RPMI8226 (cell line): Measurements from ENCODE around the gene CACNA1F.

Experiments
- DNase-seq: peaks from one replicate; pipeline ENCODE4 v3.0.0-alpha.2; 2015

Gene CACNA1F

DNA sequence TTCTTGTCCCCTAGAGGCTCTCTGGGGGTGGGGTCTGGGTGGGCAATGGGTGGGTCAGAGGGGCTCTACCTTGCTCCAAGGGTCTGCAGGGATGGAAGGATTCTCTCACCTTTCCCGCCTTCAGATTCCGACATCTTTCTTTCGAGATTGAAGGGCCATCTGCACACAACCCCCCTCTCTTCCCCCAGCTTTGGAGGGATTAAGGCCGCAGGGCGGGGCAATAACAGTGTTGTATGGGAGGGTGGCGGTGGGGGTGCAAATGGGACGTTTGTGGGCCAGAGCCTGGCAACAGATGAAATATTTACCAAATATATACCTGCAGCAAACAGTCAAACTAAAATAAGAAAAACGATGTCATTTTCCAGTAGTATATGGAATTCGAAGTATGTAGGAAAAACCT lies at the start of gene CACNA1F:
TSS of gene CACNA1F (minus strand) at position 165 of the 400 bp plus-strand sequence. CDS start at position 134, 31 bp downstream.
- DNase-seq = no peak

DNA sequence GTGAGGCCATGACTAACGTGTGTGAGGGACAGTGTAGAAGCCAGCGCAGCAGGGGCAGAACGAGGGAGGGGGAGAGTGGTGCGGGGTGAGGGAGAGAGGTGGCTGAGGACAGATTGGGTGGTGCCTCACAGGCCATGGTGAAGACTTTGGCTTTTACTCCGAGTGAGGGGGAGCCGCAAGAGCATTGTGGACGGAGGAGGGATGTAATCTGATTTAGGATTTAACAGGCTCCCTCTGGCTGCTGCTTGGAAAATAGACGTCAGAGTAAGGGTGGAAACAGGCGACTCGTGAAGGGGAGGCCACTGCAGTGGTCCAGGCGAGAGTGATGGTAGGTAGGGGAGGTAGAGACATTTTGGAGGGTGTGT lies 49.5 kb upstream of the CACNA1F start:
- DNase-seq = no peak

DNA sequence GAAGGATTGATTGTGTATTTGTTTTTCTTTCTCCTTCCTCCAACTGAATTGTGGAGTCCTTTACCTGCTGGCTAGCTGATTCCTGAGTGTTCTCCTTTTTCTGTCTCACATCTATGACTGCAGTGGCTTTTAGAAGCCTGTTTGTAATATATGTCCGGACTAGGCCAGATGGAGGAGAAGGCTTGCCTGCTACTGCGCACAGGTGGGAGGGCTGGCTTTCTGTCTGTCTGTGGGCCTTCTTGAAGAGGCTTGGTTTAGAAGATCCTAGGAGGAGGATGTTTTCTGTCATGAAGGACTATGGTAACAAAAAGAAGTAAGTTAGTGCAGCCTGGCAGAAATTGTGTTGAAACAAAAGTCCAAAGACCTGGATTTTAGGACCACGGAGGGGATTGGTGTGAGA lies 44.9 kb upstream of the CACNA1F start:
- DNase-seq = no peak

DNA sequence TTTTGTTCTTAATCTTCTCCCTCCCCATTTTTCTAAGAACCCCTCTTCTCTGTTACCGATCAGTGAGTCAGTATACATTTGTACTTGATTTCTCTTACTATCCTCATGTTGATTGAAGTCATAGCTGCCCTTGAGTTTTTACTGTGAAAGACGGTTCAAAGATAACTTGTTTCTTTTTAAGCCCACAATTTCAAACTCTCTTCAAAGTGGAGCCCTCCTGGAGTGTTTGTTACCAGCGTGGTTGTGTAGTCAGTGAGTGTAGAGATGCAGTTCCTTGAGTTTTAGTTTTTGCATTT lies 44.3 kb upstream of the CACNA1F start:
- DNase-seq = no peak

DNA sequence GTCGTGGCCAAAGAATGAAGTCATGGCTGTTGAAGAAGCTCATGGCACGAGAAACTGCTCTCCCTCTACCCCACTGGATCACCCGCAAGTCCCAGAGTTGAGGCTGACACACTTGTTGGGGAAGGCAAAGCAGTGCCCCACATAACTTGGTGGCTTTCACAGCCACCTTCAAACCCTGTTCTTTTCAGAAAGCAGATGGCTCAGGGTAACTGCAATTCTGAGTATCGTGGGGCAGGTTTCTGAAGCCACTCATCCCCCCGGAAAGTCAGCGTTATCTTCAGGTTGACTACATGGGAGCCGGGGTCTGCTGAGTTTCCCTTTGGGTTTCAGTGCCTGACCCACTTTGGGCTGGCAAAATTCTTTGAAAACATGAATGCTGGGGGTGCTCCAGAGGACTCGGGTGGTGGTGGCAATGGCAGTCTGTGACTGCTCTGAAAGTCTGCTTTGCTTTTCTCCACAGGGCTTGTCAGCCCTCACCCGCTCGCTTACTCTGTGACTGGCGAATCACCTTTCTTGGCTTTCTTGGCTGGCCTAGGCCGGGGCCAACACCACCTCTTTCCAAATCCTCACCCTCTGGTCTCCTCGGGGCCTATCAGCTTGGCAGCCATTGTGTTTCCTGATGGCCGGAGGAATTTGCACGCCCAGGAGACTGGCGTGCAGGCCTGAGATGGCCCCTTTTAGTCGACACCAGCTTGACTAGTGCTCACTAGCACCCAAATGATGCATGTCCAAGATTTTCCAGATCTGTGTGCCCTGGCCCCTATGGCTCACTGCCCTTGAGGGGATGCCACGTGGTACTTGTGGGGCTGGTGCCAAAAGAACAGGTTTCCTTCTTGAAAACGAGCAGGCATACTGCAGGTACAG lies 43.8 kb upstream of the CACNA1F start:
- DNase-seq = no peak

DNA sequence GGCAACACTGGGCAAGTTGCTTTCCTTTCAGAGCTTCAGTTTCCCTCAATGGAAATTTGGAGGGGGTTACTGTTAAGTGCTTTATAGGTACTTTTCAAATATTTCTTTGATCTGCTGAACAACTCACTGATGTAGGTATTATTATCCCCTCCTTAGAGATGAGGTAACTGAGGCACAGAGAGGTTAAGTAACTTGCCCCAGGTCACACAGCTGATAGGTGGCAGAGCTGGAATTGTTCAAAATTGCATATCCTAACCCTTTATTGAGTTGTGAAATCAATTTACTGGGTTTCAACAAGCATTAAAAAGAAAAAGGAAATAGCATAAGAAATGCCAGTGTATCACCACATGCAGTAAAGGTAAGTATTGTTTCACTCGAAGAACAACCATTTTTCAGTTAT lies 43.1 kb upstream of the CACNA1F start:
- DNase-seq = no peak

DNA sequence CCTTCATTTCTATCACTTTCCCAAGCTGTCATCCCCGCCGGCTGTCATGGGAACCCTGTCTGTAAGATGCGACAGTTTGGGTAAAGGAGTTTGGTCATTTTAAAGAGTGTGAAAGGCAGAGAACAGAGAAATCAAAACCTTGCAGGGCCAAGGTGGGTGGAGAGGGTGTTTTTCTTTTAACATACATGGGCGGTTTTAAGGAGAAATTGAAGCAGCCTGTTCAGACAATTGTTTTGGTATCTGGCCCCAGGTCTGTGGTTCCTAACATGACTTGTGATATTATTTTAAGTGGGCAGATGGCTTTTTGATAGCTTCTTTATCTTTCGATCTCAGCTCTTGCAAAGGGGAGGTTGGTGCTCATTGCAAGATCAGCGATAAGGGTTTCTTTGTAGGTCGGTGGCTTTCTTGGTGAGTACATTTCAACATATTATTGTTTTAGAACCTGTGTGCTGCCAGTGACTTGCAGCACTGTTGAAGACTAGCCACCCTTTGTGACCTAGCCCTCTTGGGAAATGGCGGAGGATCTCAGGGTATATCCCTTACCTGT lies 40.1 kb upstream of the CACNA1F start:
- DNase-seq = no peak

DNA sequence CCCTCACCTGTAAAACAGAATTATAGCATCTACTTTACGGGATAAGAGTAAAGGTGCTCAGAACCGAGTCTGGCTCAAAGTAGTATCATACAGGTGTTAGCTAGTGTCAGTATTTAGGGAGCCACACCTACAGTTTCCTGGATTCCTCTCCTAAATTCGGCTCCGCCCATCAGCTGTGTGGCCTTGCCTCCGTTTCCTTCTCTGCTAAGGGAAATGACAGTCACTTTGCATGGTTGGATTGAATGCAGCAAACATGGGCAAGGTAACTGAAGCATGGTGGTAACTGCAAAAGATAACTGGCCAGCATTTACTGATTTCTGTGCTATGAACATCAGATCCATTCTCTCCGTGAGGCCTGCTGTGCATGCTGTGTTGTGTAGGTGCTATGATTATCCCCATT lies 39.3 kb upstream of the CACNA1F start:
- no peak for DNase-seq

DNA sequence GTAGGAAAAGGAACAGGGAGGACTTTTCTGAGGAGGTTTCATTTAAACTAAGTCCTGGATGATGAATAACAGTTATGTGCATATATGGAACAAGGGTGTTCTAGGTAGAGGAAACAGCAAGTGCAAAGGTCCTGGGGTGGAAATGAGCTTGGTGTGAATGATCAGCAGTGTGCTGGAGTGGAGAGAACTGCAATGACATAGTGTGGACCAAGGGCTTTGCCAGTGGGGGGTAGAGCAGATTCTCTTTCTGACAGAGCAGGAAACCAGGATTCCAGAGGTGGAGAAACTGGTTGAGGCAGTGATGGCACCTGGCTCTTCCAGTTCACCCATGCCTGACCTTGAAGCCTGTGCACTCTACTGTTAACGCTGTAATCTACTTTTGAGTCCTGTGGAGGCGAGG lies 38.2 kb upstream of the CACNA1F start:
- DNase-seq = no peak

DNA sequence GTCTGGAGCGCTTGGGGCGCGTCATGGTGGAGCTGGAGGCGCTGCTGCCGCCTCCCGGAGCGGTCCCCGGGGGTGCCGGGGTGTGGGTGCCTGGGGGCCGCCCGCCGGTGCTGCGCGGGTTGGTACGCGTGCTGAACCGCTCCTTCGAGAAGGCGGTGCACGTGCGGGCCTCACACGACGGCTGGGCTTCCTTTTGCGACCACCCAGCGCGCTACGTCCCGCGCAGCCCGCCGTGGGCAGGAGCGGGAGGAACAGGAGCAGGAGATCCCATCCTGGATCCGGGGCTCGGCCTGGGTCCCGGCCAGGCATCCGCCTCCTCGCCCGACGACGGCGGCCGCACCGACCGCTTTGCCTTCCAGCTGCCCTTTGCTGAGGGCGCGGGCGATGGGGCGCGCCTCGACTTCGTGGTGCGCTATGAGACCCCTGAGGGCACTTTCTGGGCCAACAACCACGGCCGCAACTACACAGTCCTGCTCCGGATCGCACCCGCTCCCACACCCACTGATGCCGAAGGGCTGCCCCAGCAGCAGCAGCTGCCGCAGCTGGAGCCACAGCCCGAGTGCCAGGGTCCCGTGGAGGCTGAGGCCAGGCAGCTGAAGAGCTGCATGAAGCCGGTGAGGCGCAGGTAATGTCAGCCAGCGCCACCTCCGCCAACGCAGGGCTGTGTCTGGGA lies 37.2 kb upstream of the CACNA1F start:
- DNase-seq = no peak

DNA sequence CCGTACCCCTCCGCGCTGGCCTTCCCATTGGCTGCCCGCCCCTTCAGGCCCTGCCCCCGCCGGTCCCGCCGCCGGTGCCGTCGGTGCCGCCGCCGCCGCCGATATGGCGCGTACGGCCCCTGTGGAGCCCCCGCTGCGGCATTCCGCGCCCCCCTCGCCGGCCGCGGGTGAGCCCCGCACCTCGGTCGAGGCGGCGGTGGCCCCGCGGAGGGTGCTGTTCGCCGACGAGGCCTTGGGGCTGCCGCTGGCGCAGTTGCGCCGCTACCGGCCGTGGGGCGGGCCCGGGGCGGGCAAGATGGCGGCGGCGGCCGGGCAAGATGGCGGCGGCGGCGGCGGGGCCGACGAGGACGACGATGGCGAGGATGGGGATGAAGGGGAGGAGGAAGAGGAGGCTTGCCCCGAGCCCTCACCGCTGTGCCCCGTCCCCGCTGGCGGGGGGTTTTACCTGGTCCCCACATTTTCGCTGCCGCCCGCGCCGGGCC lies 36.7 kb upstream of the CACNA1F start, which contains the start of gene PPP1R3F:
TSS of gene PPP1R3F (plus strand) at position 27 of the 482 bp plus-strand sequence. CDS start at position 104, 77 bp downstream.
- DNase-seq = no peak

DNA sequence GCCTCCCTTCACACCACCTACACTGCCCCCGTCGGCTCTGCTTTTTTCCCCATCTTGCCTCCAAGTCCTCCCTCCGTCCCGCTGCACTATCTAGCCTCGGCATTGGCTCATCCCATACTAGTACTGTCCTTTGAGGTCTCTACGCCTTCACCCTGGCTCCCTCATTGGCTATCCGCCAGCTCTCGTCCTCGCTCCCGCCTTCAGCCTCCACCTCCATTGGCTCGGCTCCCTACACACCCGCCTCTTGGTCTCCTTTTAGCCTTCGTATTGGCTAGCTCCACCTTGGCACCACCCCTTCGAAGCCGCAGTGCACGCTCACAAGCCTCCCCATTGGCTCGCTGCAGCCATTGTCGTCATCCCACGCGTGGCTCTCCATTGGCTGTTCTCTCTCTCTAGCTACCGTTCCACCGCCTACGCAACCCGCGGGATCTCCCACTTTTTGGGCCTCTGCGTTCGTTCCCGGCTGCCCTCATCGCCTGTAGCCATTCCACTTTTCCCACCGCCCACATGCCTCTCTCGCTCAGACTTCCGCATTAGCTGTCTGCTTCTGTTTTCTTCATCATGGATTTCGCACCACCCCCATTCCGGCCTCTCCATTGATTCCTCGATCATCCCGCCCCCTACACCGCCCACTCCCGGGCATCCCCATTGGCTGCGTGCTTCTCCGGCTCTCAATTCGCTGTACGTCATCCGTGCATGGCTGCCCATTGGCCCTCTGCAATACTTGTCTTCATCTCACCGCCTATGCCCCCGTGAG lies 36.0 kb upstream of the CACNA1F start:
- peak; percentile 98 for DNase-seq

DNA sequence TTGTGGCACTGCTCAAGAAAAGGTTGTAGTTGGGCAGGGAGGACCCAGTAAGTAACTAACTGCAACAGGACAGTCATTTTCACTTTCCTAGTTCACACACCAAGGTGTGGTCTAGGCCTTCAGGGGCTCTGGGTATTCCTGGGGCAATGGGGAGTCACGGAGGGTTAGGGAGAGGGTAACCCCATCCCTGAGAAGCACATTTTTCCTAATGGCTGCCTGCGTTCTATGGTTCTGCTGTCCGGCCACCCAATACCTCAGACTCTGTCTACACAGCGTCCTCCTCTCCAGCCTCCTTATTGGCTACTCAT lies 35.5 kb upstream of the CACNA1F start:
- DNase-seq = no peak

DNA sequence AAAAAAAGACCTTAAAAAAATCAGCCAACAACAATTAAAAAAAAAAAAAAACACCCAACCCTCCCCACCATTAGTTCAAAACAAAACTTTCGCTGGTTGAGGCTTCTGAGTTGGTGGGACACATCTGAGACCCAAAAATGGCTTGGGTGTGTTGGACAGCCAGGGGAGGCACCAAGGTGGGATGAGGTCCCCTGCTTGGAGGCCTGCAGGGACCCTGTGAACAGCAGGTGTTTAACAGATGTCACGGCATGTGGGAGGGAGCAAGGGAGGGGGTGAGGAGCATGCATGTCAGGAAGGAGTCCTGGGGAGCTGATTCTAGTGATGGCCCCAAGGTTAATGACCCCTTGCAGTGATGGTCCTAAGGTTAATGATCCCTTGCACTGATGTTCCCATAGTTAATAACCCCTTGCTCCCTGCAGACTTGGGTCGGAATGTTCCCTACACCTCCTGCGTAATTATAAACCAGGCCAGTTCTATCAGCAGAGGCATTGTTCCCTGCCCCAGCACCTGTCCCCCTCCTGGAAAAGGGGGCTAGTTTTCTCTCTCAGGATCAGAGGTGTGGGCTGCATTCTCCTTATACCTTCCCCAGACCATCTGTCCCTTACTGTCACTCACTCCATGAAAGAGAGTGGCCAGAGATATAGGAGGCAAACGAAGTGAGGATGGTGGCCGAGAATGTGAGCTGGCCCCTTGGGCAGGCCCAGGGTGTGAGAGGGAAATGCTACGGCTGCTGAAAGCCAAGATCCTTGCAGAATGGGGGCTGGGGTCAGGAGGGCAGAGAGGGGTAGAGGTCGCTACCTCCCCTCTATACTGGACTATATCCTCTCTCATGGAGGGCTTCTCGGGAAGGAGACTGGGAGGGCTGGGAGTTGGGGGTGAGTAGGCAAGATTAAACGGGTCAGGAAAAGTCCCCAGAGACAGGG lies 33.6 kb upstream of the CACNA1F start:
- DNase-seq = no peak

DNA sequence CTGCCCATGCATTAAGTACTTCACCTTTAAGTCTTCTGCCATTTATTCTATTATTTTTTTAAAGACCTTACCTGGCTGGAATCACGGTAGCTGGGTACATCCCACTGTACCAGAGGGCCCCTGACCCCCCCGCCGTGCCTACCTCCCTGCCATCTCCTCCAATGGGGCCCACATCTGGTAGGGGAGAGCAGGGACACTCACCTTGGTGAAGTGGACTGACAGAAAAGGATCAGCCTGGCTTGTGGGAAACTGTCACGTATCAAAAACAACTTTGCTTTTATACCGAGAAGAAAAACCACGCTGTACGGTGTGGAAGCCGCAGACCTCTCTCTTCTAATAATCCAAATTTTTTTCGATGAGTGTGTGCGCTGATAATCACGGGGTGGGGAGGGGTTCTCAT lies 31.3 kb upstream of the CACNA1F start, which contains the start of gene FOXP3:
TSS of gene FOXP3 (minus strand) at position 251 of the 400 bp plus-strand sequence. CDS start 6,205 bp downstream, outside the sequence.
- DNase-seq = no peak

DNA sequence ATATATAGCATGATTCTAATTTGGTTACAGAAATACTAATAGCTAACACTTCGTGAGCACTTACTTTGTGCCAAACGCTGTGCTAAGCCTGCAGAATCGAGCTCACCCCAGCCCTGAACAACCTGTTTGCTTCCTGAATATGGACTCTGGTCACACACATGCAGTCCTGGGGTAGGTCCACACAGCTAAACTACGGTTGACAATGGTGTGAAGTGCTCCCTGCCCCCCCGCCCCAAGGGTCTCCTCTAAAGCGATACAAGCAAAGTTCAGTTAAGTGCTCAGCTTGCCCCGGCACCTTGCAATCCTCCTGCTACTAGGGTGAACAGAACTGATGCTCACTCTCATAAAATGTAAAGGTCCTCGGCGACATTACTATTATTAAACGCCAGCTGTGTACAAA lies 30.5 kb upstream of the CACNA1F start:
- no peak for DNase-seq

DNA sequence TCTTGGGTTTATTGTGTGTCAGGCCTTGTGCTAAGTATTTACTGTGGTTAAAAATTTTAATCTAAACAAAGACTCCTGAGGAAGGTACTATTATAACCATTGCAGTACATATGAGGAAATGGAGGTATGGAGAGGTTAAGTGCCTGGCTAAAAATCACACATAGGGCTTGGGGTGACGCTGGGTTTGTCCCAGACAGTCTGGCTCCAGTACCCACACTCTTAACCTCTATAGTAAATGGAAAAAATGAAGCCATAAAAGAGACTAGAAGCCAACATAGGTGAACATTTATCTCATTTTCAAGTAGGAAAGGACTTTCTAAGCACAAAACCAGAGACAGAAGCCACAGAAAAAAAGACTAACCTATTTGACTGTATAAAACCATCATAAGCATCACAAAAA lies 29.5 kb upstream of the CACNA1F start:
- no peak for DNase-seq

DNA sequence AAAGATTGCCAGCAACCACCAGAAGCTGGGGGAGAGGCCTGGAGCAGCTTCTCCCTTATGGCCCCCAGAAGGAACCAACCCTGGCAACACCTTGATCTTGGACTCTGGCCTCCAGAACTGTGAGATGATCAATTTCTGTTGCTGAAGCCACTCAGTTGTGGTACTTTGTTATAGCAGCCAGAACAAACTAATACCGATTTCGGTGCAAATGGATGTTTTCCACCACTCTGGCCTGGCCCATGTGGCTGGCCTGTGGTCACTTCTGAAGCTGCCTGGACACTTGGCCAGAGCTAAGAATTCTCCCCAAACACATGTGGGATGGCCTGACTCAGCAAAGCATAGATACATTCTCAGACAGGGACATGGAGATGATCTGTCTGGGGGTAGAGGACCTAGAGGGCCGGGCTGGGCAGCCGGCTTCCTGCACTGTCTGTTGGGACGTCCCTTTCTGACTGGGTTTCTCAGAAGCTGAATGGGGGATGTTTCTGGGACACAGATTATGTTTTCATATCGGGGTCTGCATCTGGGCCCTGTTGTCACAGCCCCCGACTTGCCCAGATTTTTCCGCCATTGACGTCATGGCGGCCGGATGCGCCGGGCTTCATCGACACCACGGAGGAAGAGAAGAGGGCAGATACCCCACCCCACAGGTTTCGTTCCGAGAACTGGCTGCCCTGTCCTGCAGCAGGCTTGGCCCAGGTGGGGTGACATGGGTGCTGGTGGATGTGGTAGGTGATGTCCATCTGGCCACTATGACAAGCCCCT lies 27.3 kb upstream of the CACNA1F start:
- DNase-seq = no peak

DNA sequence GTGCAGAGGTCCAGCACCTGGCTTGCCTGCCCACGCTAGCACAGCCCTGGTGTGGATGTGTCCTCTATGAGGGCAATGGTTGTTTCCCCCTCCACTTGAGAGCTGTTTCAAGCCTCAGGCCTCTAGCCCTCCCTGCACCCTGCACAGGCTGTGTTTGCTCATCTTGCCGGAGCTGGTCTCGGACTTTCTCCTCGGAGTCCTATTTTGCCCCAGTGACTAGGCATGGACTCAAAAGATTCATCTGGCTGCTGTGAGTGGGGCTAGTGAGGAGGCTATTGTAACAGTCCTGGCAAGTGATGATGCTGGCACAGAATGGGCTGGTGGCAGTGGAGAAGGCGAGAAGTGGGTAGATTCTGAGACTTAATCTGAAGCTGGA lies 25.6 kb upstream of the CACNA1F start:
- no peak for DNase-seq

DNA sequence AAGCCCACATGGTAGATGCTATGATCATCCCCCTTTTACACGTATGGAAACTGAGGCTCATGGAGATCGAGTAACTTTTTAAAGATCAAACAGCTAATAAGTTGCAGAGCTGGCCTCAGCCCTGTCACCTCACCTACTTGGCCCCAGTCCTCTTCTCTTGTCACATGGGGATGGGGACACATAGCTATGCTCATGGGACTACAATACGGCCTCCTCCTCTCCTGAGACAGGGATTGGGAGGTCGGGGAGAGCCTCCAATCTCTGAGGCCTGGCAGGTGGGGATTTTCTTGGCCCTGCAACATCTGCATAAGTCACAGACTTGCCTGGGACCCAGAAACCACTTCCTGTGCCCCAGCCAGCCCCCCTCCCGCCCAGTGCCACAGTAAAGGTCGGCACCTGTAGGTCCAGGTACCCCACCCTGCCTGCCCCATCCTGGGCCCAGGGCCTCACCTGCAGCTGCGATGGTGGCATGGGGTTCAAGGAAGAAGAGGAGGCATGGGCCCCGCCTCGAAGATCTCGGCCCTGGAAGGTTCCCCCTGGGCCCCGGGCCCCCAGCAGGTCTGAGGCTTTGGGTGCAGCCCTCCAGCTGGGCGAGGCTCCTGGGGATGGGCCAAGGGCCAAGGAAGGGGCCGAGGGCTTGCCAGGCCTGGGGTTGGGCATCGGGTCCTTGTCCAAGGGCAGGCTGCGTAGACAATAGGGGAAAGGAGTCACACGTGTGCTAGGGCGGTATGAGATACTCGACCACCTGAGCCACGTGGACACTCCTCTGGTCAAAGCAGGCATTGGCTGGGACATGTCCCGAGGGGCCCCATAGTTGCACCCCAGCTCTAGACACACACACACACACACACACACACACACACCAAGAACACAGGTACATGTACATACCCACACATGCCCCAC lies 25.0 kb upstream of the CACNA1F start:
- DNase-seq = peak; percentile 19
